Neural cell (in vitro differentiated cells): ENCODE results near the gene SF3B3. TPM values are rescaled to one million over a fixed set of nuclear protein-coding genes. Genes with fewer than 3 reads are reported as not detected.

Source experiments
- H2AFZ ChIP-seq: fragments of 200-600, 300-800 bp; sonication (generic), shearing (Covaris generic); 2 replicates; pipeline ENCODE4 v1.6.0; 2014; ENCODE audit warnings: low read depth, mild to moderate bottlenecking, antibody characterized with exemption, low read length, moderate library complexity
- H3F3A ChIP-seq: fragments of 200-600 bp; shearing (Covaris generic); 2 replicates; pipeline ENCODE4 v1.6.1; 2016; ENCODE audit warnings: mild to moderate bottlenecking, moderate library complexity, mixed read lengths, antibody characterized with exemption, low read length; ENCODE audit not compliant: insufficient read depth, poor library complexity, severe bottlenecking
- H3K27ac ChIP-seq: fragments of 200-600, 300-800 bp; sonication (generic), shearing (Covaris generic); 2 replicates; pipeline ENCODE4 v1.5.1; 2014; ENCODE audit warnings: mild to moderate bottlenecking, low read length, moderate library complexity
- H3K27me3 ChIP-seq: fragments of 300-800, 200-600 bp; sonication (generic), shearing (Covaris generic); 2 replicates; pipeline ENCODE4 v1.6.0; 2014; ENCODE audit warnings: mild to moderate bottlenecking, low read depth, low read length, moderate library complexity; ENCODE audit not compliant: insufficient read depth
- H3K36me3 ChIP-seq: fragments of 300-800, 200-600 bp; sonication (generic), shearing (Covaris generic); 2 replicates; pipeline ENCODE4 v1.5.1; 2014; ENCODE audit warnings: mild to moderate bottlenecking, antibody characterized with exemption, low read length, moderate library complexity; ENCODE audit not compliant: insufficient read depth
- H3K4me2 ChIP-seq: fragments of 300-800, 200-600 bp; sonication (generic), shearing (Covaris generic); 2 replicates; pipeline ENCODE4 v1.6.0; 2014; ENCODE audit warnings: mild to moderate bottlenecking, low read length
- H3K4me3 ChIP-seq: fragments of 300-800, 200-600 bp; sonication (generic), shearing (Covaris generic); 2 replicates; pipeline ENCODE4 v1.5.1; 2014; ENCODE audit warnings: mild to moderate bottlenecking, low read length, moderate library complexity
- H3K79me2 ChIP-seq: fragments of 200-600 bp; shearing (Covaris generic); replicated peaks from 2 replicates; pipeline ENCODE4 v1.6.0; 2014; ENCODE audit warnings: mild to moderate bottlenecking, low read length, moderate library complexity; ENCODE audit not compliant: insufficient read depth
- H3K9ac ChIP-seq: fragments of 300-800, 200-600 bp; sonication (generic), shearing (Covaris generic); 2 replicates; pipeline ENCODE4 v1.6.1; 2016; ENCODE audit warnings: mild to moderate bottlenecking, low read length, mixed read lengths
- H3K9me2 ChIP-seq: fragments of 200-600 bp; shearing (Covaris generic); 2 replicates; pipeline ENCODE4 v1.6.1; 2016; ENCODE audit warnings: mild to moderate bottlenecking, low read length, mixed read lengths; ENCODE audit not compliant: insufficient read depth
- H3K9me3 ChIP-seq: fragments of 200-600, 300-800 bp; sonication (generic), shearing (Covaris generic); 2 replicates; pipeline ENCODE4 v1.6.1; 2016; ENCODE audit warnings: mild to moderate bottlenecking, mixed run types, low read length, moderate library complexity, mixed read lengths
- H4K20me1 ChIP-seq: fragments of 200-600 bp; shearing (Covaris generic); 2 replicates; pipeline ENCODE4 v1.6.1; 2016; ENCODE audit warnings: mild to moderate bottlenecking, mixed run types; ENCODE audit not compliant: insufficient read depth
- CTCF ChIP-seq: fragments of 450-650 bp; IDR thresholded peaks from 2 replicates; pipeline ENCODE4 v1.5.1; 2014; ENCODE audit warnings: antibody characterized with exemption, mild to moderate bottlenecking, moderate library complexity; ENCODE audit not compliant: poor library complexity, severe bottlenecking
- EP300 ChIP-seq: fragments of 450-650 bp; conservative IDR thresholded peaks from 2 replicates; pipeline ENCODE4 v1.6.1; 2014; ENCODE audit warnings: antibody characterized with exemption, mild to moderate bottlenecking, moderate library complexity; ENCODE audit not compliant: poor library complexity, severe bottlenecking
- EZH2 ChIP-seq: fragments of 200-600, 300-800 bp; shearing (Covaris generic), sonication (generic); IDR thresholded peaks from 2 replicates; pipeline ENCODE4 v1.6.1; 2014; ENCODE audit warnings: antibody characterized with exemption, low read length, borderline replicate concordance, mild to moderate bottlenecking; ENCODE audit not compliant: insufficient read depth, poor library complexity, severe bottlenecking
- MXI1 ChIP-seq: fragments of 450-650 bp; conservative IDR thresholded peaks from 2 replicates; pipeline ENCODE4 v1.6.1; 2014; ENCODE audit warnings: antibody characterized with exemption, mild to moderate bottlenecking; ENCODE audit not compliant: poor library complexity, severe bottlenecking
- POLR2AphosphoS5 ChIP-seq: IDR thresholded peaks from 2 replicates; pipeline ENCODE4 v1.6.1; 2012
- RAD21 ChIP-seq: fragments of 450-650 bp; conservative IDR thresholded peaks from 2 replicates; pipeline ENCODE4 v1.6.1; 2014; ENCODE audit warnings: antibody characterized with exemption, mild to moderate bottlenecking, moderate library complexity
- REST ChIP-seq: IDR thresholded peaks from 2 replicates; pipeline ENCODE4 v1.6.1; 2012; ENCODE audit warnings: borderline replicate concordance
- SMC3 ChIP-seq: fragments of 450-650 bp; conservative IDR thresholded peaks from 2 replicates; pipeline ENCODE4 v1.6.1; 2014; ENCODE audit warnings: antibody characterized with exemption, mild to moderate bottlenecking, moderate library complexity; ENCODE audit not compliant: poor library complexity
- TAF1 ChIP-seq: IDR thresholded peaks from 2 replicates; pipeline ENCODE4 v1.6.1; 2012; ENCODE audit warnings: low read depth
- polyA plus RNA-seq: library from polyadenylated mRNA; depleted of rRNA; stranded (reverse); fragments of >200 nt; gene quantifications from 2 replicates; pipeline ENCODE4 v1.2.3, GENCODE V29; 2014

The SF3B3 gene
- polyA plus RNA-seq, 1 donor from 2014 or later, result 90.0 TPM

GRCh38 chr16:70605283-70605657 is 81.7 kb downstream of the SF3B3 start:
- Histone ChIP-seq H3K27me3 (no peaks in the 10 kb centered on the region), H3K4me2 (no peak overlapping the region), H2AFZ (no peak overlapping the region), H3K27ac (no peak overlapping the region), H3K36me3 (no peaks in the 10 kb centered on the region), H4K20me1 (no peaks in the 10 kb centered on the region), H3F3A (no peaks in the 10 kb centered on the region), H3K9me3 (no peaks in the 10 kb centered on the region), H3K9ac (no peak overlapping the region), H3K4me3 (no peak overlapping the region), H3K79me2 (no peaks in the 10 kb centered on the region), H3K9me2 (no peaks in the 10 kb centered on the region)
- TF ChIP-seq EP300 (no peak), MXI1 (no peak), POLR2AphosphoS5 (no peak), RAD21 (no peak), CTCF (no peak), EZH2 (no peak), REST (no peak), TAF1 (no peak), SMC3 (no peak)

GRCh38 chr16:70608521-70608920 is 84.9 kb downstream of the SF3B3 start:
- Histone ChIP-seq H3K9me2 (no peaks in the 10 kb centered on the region), H3K27me3 (no peaks in the 10 kb centered on the region), H3K9ac (no peak overlapping the region), H3K4me3 (no peak overlapping the region), H3K4me2 (no peak overlapping the region), H3F3A (no peaks in the 10 kb centered on the region), H3K79me2 (no peaks in the 10 kb centered on the region), H3K36me3 (no peaks in the 10 kb centered on the region), H4K20me1 (no peaks in the 10 kb centered on the region), H3K27ac (no peak overlapping the region), H2AFZ (no peak overlapping the region), H3K9me3 (no peaks in the 10 kb centered on the region)
- no peak for TF ChIP-seq CTCF
- no peak for TF ChIP-seq EZH2
- no peak for TF ChIP-seq REST
- TF ChIP-seq EP300, result no peak
- no peak for TF ChIP-seq MXI1
- no peak for TF ChIP-seq POLR2AphosphoS5
- TF ChIP-seq TAF1, result no peak
- no peak for TF ChIP-seq SMC3
- no peak for TF ChIP-seq RAD21
